HL-60 (cell line): Measurements from ENCODE around the gene VWA3B.

Source experiments
- DNase-seq, 2 experiments: peaks; one replicate each; pipeline ENCODE4 v3.0.0-alpha.2; 2010 to 2020; ENCODE audit warnings: low read depth in 1 of 2, low spot score in 1 of 2
- H3K27ac ChIP-seq: fragments of 250-450 bp; sonication (Bioruptor Pico); replicated peaks from 2 replicates; pipeline ENCODE4 v1.5.1; 2020; ENCODE audit warnings: mild to moderate bottlenecking, moderate library complexity
- H3K27me3 ChIP-seq: fragments of 250-450 bp; sonication (Bioruptor Pico); 2 replicates; pipeline ENCODE4 v1.5.1; 2021; ENCODE audit warnings: mild to moderate bottlenecking, moderate library complexity; ENCODE audit not compliant: insufficient read depth, poor library complexity, severe bottlenecking
- H3K4me3 ChIP-seq: replicated peaks from 2 replicates; pipeline ENCODE4 v1.5.1; 2011; ENCODE audit warnings: mild to moderate bottlenecking, control low read depth, low read length; ENCODE audit not compliant: insufficient read depth
- GABPA ChIP-seq: IDR thresholded peaks from 2 replicates; pipeline ENCODE4 v1.6.1; 2012; ENCODE audit warnings: low read depth
- POLR2AphosphoS5 ChIP-seq: IDR thresholded peaks from 2 replicates; pipeline ENCODE4 v1.6.1; 2012; ENCODE audit warnings: low read depth
- SPI1 ChIP-seq: IDR thresholded peaks from 2 replicates; pipeline ENCODE4 v1.6.1; 2012; ENCODE audit warnings: low read depth, mild to moderate bottlenecking, borderline replicate concordance
- TF ChIP-seq, protein P1 (sequence below): IDR thresholded peaks from one replicate; pipeline ENCODE4 v1.5.1; 2011; ENCODE audit warnings: low read length, control low read depth, inconsistent platforms; ENCODE audit not compliant: insufficient read depth
- TF ChIP-seq, protein P2 (sequence below): IDR thresholded peaks from 2 replicates; pipeline ENCODE4 v1.6.1; 2012; ENCODE audit warnings: low read depth; ENCODE audit not compliant: insufficient replicate concordance

The VWA3B gene

DNA sequence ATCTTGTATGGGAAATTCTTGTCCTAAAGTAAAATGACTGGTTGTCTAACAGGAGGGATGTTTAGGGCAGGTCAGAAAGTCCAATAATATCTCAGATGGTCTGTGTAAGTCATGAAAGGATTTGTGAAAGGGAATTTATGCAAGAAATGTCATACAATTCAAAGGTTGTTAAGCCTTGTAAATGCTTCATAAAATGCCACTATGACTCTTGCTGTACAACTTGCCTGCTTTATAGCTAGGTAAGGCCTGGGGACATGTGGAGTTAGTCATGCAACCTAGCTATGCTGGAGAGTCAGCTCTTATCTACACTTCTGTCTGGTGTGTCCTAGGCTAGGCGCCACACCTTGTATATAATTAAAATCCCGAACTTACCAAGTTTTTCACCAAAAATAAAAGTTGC is 36.9 kb upstream of the VWA3B start:
- H3K27ac ChIP-seq: no peak overlapping the region
- no peak overlapping the region for H3K4me3 ChIP-seq
- DNase-seq: no peak
- TF ChIP-seq, protein P1, sequence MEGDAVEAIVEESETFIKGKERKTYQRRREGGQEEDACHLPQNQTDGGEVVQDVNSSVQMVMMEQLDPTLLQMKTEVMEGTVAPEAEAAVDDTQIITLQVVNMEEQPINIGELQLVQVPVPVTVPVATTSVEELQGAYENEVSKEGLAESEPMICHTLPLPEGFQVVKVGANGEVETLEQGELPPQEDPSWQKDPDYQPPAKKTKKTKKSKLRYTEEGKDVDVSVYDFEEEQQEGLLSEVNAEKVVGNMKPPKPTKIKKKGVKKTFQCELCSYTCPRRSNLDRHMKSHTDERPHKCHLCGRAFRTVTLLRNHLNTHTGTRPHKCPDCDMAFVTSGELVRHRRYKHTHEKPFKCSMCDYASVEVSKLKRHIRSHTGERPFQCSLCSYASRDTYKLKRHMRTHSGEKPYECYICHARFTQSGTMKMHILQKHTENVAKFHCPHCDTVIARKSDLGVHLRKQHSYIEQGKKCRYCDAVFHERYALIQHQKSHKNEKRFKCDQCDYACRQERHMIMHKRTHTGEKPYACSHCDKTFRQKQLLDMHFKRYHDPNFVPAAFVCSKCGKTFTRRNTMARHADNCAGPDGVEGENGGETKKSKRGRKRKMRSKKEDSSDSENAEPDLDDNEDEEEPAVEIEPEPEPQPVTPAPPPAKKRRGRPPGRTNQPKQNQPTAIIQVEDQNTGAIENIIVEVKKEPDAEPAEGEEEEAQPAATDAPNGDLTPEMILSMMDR: no peak
- no peak for TF ChIP-seq GABPA
- H3K27me3 ChIP-seq: no peaks in the 10 kb centered on the region

DNA sequence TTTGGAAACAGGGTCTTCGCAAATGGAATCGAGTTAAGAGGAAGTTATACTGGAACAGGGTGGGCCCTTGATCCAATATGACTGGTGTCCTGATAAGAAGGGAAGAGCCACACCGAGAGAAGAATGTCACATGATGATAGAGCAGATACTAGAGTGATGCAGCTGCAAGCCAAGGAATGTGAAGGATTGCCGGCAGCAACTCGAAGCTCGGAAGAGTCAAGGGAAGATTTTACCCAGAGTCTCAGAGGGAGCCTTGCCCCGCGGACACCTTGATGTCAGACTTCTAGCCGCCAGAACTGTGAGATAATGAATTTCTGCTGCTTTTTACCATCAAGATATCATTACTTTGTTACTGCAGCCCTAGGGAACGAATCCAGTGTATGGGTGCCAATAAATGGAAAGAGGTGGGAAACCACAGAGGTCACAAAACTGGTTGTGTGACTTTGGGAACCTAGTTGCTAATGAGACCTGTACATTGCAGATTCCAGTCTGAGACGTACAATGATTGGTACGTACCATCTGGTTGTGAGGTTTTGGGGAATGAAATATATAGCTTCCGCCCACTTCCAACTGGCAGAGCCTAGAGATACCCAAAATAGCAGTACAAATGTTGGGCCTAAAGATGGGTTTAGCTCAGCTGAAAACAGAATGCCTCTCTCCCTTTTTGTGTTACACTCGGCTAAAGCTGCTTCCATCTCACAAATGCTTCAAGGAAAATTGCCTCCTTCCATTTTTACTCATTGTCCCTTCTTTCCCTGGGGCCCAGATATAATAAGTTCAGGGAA is 28.6 kb upstream of the VWA3B start:
- TF ChIP-seq, protein P2, sequence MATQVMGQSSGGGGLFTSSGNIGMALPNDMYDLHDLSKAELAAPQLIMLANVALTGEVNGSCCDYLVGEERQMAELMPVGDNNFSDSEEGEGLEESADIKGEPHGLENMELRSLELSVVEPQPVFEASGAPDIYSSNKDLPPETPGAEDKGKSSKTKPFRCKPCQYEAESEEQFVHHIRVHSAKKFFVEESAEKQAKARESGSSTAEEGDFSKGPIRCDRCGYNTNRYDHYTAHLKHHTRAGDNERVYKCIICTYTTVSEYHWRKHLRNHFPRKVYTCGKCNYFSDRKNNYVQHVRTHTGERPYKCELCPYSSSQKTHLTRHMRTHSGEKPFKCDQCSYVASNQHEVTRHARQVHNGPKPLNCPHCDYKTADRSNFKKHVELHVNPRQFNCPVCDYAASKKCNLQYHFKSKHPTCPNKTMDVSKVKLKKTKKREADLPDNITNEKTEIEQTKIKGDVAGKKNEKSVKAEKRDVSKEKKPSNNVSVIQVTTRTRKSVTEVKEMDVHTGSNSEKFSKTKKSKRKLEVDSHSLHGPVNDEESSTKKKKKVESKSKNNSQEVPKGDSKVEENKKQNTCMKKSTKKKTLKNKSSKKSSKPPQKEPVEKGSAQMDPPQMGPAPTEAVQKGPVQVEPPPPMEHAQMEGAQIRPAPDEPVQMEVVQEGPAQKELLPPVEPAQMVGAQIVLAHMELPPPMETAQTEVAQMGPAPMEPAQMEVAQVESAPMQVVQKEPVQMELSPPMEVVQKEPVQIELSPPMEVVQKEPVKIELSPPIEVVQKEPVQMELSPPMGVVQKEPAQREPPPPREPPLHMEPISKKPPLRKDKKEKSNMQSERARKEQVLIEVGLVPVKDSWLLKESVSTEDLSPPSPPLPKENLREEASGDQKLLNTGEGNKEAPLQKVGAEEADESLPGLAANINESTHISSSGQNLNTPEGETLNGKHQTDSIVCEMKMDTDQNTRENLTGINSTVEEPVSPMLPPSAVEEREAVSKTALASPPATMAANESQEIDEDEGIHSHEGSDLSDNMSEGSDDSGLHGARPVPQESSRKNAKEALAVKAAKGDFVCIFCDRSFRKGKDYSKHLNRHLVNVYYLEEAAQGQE: no peak
- TF ChIP-seq, protein P1: no peak
- TF ChIP-seq POLR2AphosphoS5 (no peak), SPI1 (no peak), GABPA (no peak)
- no peak for DNase-seq
- no peak overlapping the region for H3K4me3 ChIP-seq
- H3K27ac ChIP-seq: no peak overlapping the region
- H3K27me3 ChIP-seq: no peaks in the 10 kb centered on the region

DNA sequence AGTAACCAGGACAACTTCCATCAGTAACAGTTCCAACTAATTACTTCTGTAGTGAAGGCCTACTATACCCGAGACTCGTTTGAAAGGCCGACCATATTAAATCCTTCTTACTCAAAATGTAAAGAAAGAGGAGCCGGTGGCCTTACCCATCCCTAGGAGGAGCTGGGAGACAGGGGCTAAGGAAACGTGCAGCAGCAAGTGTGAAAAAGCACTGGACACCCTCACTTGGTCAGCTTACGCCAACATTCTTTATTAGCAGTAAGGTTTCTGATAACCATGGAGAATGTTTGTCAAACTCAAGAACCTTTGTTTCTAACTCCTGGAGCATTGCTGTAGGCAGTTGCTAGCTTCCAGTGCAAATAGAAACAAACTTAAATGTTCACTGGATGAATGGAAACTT is 26.7 kb upstream of the VWA3B start:
- Histone ChIP-seq H3K4me3 (no peak overlapping the region), H3K27ac (no peak overlapping the region), H3K27me3 (no peaks in the 10 kb centered on the region)
- no peak for TF ChIP-seq POLR2AphosphoS5
- TF ChIP-seq SPI1: no peak
- no peak for DNase-seq

DNA sequence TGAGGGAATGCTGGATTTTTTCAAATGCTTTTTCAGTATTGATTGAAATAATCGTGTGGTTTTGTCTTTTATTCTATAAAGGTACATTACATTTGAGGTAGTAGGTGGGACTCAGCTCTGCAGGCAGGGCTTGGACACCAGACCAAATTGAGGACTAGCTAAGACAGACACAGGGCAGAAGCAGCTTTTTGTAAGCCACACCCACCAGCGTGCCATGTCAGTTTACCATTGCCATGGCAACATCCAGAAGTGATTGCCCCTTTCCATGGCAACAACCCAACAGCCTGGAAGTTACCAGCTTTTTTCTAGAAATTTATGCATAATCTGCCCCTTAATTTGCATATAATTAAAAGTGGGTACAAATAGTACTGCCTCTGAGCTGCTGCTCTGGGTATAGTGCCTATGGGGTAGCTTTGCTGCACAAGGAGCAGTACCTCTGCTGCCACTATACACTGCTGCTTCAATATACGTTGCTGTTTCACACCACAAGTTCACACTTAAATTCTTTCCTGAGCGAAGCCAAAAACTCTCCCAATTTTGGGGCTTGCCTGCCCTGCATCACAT is 23.6 kb upstream of the VWA3B start:
- no peak overlapping the region for H3K27ac ChIP-seq
- H3K27me3 ChIP-seq: no peaks in the 10 kb centered on the region
- TF ChIP-seq, protein P1: no peak
- TF ChIP-seq POLR2AphosphoS5 (no peak), GABPA (no peak), SPI1 (no peak)
- TF ChIP-seq, protein P2: no peak
- no peak overlapping the region for H3K4me3 ChIP-seq
- DNase-seq: no peak
